Measurements from ENCODE around the gene RANBP1. TPM values are rescaled to one million over a fixed set of nuclear protein-coding genes. Genes with fewer than 3 reads are reported as not detected.

Gene RANBP1
- total RNA-seq, 2 experiments from 2014 or later: 446 to 470 TPM

GRCh38 chr22:20105456-20106204 lies 10.3 kb upstream of the RANBP1 start:
- CTCF ChIA-PET: interaction anchor here (1.3 to 2.2 kb wide), 2 partner anchors 10 to 152 kb away, joined by 5 to 7 read pairs; partner anchors contain the start of gene RANBP1
- POLR2A ChIA-PET: no interaction called here

- ChIA-PET POLR2A (no interaction called here), CTCF (interaction anchor here (1.3 to 2.2 kb wide), 2 partner anchors 9 to 153 kb away, joined by 5 to 7 read pairs; partner anchors contain the start of gene RANBP1)
These were observed 9.6 kb upstream of the RANBP1 start for GRCh38 chr22:20106205-20106848.

GRCh38 chr22:20106849-20107237 lies 9.1 kb upstream of the RANBP1 start:
- POLR2A ChIA-PET: no interaction called here
- CTCF ChIA-PET: interaction anchor here (2.2 kb wide), 1 partner anchor 8 kb away, joined by 7 read pairs; the partner anchor contains the start of gene RANBP1

GRCh38 chr22:20107471-20107901 lies 8.4 kb upstream of the RANBP1 start:
- ChIA-PET POLR2A (interaction anchor here (0.8 kb wide), 1 partner anchor 9 kb away, joined by 3 read pairs; the partner anchor contains the start of gene RANBP1), CTCF (no interaction called here)

- ChIA-PET POLR2A (interaction anchor here (0.8 to 1.3 kb wide), 2 partner anchors 8 to 9 kb away, joined by 3 read pairs; partner anchors contain the start of gene RANBP1), CTCF (interaction anchor here (0.9 to 1.2 kb wide), 2 partner anchors 9 to 23 kb away, joined by 3 read pairs; partner anchors contain the start of gene TRMT2A)
These were observed 7.8 kb upstream of the RANBP1 start for GRCh38 chr22:20107951-20108756.

DNA sequence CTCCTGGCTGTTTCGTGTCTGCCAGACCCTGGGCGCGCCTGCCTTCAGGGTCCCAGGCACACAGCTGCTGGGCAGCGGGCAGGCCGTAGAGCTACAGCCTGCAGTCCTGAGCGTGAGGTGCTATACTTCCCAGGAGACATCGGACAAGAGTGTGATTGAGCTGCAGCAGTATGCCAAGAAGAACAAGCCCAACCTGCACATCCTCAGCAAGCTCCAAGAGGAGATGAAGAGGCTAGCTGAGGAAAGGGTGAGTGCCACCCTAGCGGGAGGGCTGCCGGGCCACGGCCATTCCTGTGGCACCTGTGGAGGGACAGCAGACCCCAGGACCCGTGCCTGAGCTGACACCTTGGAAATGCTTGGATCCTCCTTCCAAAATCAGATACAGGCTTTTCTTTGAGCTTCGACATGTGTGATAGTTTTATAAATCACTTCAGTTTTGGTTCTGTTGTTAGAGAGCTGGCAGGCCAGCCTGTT lies 7.1 kb upstream of the RANBP1 start:
- POLR2A ChIA-PET: interaction anchor here (1.3 kb wide), 1 partner anchor 9 kb away, joined by 3 read pairs; no protein-coding TSS in a partner anchor

GRCh38 chr22:20109411-20110358 lies 6.2 kb upstream of the RANBP1 start:
- POLR2A ChIA-PET: no interaction called here
- CTCF ChIA-PET: interaction anchor here (1.0 to 2.8 kb wide), 3 partner anchors 8 to 139 kb away, joined by 4 to 14 read pairs (median 4); no protein-coding TSS in a partner anchor

More for the DNA sequence above, 7.1 kb upstream of the RANBP1 start:
- CTCF ChIA-PET: interaction anchor here (0.9 to 1.2 kb wide), 2 partner anchors 8 to 24 kb away, joined by 3 read pairs; partner anchors contain the start of gene TRMT2A

DNA sequence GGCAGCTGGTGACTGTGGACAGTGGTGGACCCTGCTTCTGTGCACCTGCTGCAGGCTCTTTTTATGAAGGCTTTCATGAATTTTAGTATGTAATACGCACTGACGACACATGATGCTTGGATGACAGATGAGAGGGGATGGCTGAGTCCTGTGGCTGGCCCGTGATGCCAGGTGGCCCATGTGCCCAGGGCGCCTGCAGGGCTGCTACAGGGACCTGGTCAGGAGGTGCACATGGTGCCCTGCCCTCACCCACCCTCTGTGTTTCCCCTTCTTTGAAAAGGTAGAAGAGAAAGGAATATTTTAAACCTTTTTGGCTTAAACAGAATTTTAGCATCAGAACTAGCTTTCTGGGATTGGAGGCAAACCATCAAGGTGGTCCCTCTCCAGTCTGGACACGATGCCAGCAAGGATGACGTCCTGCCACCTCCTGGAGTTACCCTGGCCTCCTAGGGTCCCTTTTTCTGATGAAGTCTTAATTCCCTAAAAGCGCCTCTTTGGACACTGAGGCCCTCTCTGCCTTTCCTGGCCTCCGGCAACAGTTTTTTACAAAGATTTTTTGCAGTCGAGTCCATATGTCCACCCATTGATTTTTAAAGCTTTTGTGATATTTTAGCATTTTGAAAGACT lies 5.4 kb upstream of the RANBP1 start:
- CTCF ChIA-PET: interaction anchor here (0.8 to 2.8 kb wide), 7 partner anchors 9 to 140 kb away, joined by 3 to 14 read pairs (median 3); no protein-coding TSS in a partner anchor
- POLR2A ChIA-PET: interaction anchor here (0.5 to 1.6 kb wide), 2 partner anchors 10 to 40 kb away, joined by 5 to 11 read pairs; no protein-coding TSS in a partner anchor

DNA sequence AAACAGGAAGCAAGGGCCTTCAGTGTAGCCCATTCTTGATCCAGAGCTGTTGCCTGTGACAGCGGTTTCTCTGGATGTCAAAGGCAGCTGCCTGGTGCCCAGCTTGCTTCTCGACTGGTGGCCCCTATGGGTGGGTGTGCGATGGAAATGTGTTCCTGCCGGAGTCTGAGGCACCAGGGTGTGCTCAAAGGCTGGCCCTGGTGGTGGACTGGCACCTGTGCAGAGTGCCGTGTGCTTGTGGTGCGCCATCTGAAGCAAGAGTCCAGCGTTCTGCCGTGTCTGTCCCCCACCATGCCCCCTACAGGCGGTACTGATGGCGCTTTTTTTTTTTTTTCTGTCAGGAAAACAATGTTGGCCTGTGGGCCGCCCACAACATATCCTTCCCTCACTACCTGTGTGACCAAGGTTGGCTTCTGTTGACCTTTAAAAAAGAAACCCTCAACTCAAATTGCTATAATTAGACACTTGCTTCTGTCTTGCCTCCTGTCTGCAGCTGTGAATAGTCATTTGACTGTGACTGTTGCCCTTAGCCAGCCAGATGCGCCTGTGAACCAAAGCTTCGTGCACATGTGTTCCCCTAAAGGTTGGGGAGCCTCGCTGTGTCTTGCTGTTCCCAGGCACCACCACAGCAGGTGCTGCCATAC lies 4.7 kb upstream of the RANBP1 start:
- ChIA-PET POLR2A (interaction anchor here (0.5 to 1.6 kb wide), 3 partner anchors 11 to 40 kb away, joined by 5 to 11 read pairs (median 7); no protein-coding TSS in a partner anchor), CTCF (interaction anchor here (0.7 to 2.8 kb wide), 10 partner anchors 10 to 141 kb away, joined by 3 to 14 read pairs (median 3); no protein-coding TSS in a partner anchor)

GRCh38 chr22:20111689-20112622 lies 3.9 kb upstream of the RANBP1 start:
- POLR2A ChIA-PET: interaction anchor here (0.9 to 1.6 kb wide), 2 partner anchors 11 to 29 kb away, joined by 4 to 7 read pairs (median 5); no protein-coding TSS in a partner anchor
- CTCF ChIA-PET: interaction anchor here (0.7 to 2.8 kb wide), 7 partner anchors 10 to 142 kb away, joined by 3 to 14 read pairs (median 3); no protein-coding TSS in a partner anchor

DNA sequence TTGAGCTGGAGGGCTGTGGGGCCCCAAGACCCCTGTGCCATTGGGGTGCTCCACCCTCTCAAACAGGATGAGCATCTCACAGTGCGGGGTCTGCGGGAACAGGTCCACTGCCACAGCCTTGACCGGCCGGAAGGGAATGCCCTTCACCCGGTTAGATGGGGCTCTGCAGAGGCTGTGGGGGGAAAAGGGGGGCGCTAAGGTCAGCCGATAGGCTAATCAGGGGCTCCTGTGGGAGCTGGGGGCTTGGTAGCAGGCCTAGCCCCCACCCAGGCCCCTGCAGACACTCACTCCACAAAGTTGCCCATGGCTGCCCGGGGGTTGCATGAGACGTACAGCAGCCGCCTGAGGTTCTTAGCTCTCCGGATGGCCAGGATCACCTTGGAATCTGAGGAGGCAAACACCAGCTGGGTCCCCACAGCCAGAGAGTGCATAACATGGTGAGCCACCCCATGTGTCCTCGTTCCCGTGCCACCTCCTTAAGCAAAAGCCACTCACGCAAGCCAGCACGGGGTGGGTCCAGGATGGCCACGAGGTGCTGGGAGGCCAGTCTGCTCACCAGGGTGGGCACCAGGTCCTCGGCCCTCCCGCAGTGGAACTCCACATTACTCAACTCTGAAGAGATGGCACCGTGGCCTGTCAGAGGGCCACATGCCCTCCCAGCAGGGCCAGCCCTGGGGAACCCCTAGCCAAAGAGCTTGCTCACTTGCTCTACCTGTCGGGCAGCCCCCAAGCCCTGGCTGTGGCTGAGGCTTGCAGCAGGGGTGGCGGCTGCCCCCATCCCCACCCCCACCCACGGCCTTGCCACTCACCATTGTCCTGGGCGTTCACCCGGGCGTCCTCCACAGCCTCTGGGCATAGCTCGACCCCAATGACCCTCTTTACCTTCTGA lies 3.0 kb upstream of the RANBP1 start:
- POLR2A ChIA-PET: interaction anchor here (0.7 to 0.9 kb wide), 2 partner anchors 12 to 14 kb away, joined by 3 to 4 read pairs; no protein-coding TSS in a partner anchor
- CTCF ChIA-PET: interaction anchor here (1.1 to 2.8 kb wide), 4 partner anchors 11 to 143 kb away, joined by 3 to 14 read pairs (median 4); no protein-coding TSS in a partner anchor

DNA sequence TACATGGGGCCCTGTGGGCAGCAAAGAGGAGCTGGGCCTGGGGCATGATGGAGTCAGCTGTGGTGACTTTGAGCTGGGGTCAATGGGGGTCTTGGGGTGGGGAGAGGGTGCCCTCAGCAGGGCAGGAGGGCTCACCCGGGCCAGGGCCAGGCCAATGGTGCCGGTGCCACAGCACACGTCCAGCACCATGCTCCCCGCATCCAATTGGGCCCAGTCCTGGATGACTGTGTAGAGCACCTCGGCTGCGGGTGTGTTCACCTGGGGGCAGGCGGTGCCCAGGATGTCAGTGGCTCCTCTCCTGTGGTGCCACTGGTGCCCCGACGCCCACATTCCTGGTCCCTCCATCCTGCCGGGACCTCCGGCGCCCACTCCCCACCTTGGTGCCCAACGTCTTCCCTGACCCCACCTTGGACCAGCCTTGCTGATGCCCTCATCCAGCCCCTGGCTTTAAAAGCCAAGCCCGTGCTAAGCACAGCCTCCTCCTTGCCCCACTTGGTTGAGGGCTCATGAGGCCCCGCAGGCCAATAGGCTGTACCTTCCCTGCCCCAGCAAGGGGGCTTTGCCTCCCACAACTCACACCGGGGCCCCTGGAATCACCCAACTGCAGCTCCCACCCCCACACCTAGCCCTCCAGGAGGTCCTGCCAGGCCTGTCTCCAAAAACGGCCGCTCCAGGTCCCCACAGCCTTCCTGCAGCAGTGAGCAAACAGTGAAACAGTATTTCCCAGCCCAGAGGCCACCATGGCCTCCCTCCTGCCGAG lies 2.2 kb upstream of the RANBP1 start:
- CTCF ChIA-PET: interaction anchor here (1.1 kb wide), 1 partner anchor 46 kb away, joined by 4 read pairs; no protein-coding TSS in a partner anchor
- POLR2A ChIA-PET: interaction anchor here (0.7 kb wide), 1 partner anchor 14 kb away, joined by 3 read pairs; no protein-coding TSS in a partner anchor

Measured in activated CD8-positive, alpha-beta memory T cell treated with anti-CD3 and anti-CD28 coated beads for 36 hours (primary cell).